ENCODE results near the gene SFXN2.

- TF ChIP-seq POLR2A (IDR thresholded peaks at IDR 0.05; ENCODE audit: low read length) (no peak), GATA1 (IDR thresholded peaks at IDR 0.05; ENCODE audit: low read depth, low read length) (no peak)
Measured at GRCh38 chr10:102726274-102726673, 11.8 kb downstream of the SFXN2 start.

All from erythroblast (primary cell).